IMR-90 (cell line): Measurements from ENCODE around the gene XPO6. TPM values are rescaled to one million over a fixed set of nuclear protein-coding genes. Genes with fewer than 3 reads are reported as not detected.
A peak's percentile ranks its signal among the peaks of the same experiment; 100 is the strongest.

Experiments
- ATAC-seq: fragments of 200-7000 bp; cut with Tn5 transposase; 2 replicates; pipeline ENCODE4 v1.9.1; 2020; ENCODE audit warnings: low read depth, mild to moderate bottlenecking, moderate library complexity
- BruUV-seq: library from RNA; stranded (reverse); fragments of 400-500 nt; replicated peaks from 2 replicates; lab custom pipeline; 2021; lab: Mats Ljungman, UMichigan
- CTCF ChIA-PET: fragments of 300-600 bp; formaldehyde crosslinking; extraction: SDS; loops from one replicate; lab custom pipeline; 2021; ENCODE audit warnings: antibody characterized with exemption; lab: Yijun Ruan, JAX
- POLR2A ChIA-PET: fragments of 300-600 bp; sonication (Branson Sonifier 250); formaldehyde crosslinking; loops from one replicate; lab custom pipeline; 2022; ENCODE audit warnings: antibody characterized with exemption; ENCODE audit not compliant: unreplicated experiment; lab: Charles Lee
- DNase-seq: peaks from one replicate; pipeline ENCODE4 v3.0.0; 2013
- H2AFZ ChIP-seq: replicated peaks from 2 replicates; pipeline ENCODE3; 2013; ENCODE audit warnings: low read length, mild to moderate bottlenecking; ENCODE audit not compliant: poor library complexity
- H2AK5ac ChIP-seq: 2 replicates; pipeline ENCODE4 v1.6.1; 2013; ENCODE audit warnings: low read depth, low read length, inconsistent platforms
- H2AK9ac ChIP-seq: replicated peaks from 2 replicates; pipeline ENCODE3; 2013; ENCODE audit warnings: mild to moderate bottlenecking, low read depth, low read length, moderate library complexity; ENCODE audit not compliant: poor library complexity
- H2BK120ac ChIP-seq: 2 replicates; pipeline ENCODE4 v1.6.1; 2013; ENCODE audit warnings: low read depth, low read length, inconsistent platforms
- H2BK15ac ChIP-seq: 3 replicates; pipeline ENCODE4 v1.6.1; 2013; ENCODE audit warnings: low read depth, low read length, inconsistent platforms
- H2BK20ac ChIP-seq: 2 replicates; pipeline ENCODE4 v1.6.1; 2013; ENCODE audit warnings: low read depth, mild to moderate bottlenecking, inconsistent platforms, low read length, moderate library complexity
- H2BK5ac ChIP-seq: 2 replicates; pipeline ENCODE4 v1.6.1; 2013; ENCODE audit warnings: mild to moderate bottlenecking, low read depth, low read length, inconsistent platforms; ENCODE audit not compliant: poor library complexity, severe bottlenecking
- H3K14ac ChIP-seq: replicated peaks from 2 replicates; pipeline ENCODE4 v1.6.1; 2013; ENCODE audit warnings: low read depth, low read length, inconsistent platforms
- H3K18ac ChIP-seq: 2 replicates; pipeline ENCODE4 v1.6.1; 2013; ENCODE audit warnings: low read depth, low read length, control low read depth
- H3K23ac ChIP-seq: 2 replicates; pipeline ENCODE4 v1.6.1; 2013; ENCODE audit warnings: low read depth, low read length, inconsistent platforms
- H3K27ac ChIP-seq: 2 replicates; pipeline ENCODE4 v1.5.1; 2013; ENCODE audit warnings: mild to moderate bottlenecking, control low read depth, low read length; ENCODE audit not compliant: insufficient read depth
- H3K27me3 ChIP-seq: 2 replicates; pipeline ENCODE4 v1.6.1; 2013; ENCODE audit warnings: low read length; ENCODE audit not compliant: control insufficient read depth, insufficient read depth
- H3K36me3 ChIP-seq: 2 replicates; pipeline ENCODE4 v1.6.1; 2013; ENCODE audit warnings: low read length, mixed read lengths; ENCODE audit not compliant: control insufficient read depth, insufficient read depth
- H3K4ac ChIP-seq: 2 replicates; pipeline ENCODE4 v1.6.1; 2013; ENCODE audit warnings: low read depth, low read length, inconsistent platforms
- H3K4me1 ChIP-seq: 2 replicates; pipeline ENCODE4 v1.6.1; 2013; ENCODE audit warnings: low read length, mixed read lengths; ENCODE audit not compliant: control insufficient read depth, insufficient read depth
- H3K4me2 ChIP-seq: 2 replicates; pipeline ENCODE4 v1.6.1; 2013; ENCODE audit warnings: low read depth, mild to moderate bottlenecking, control low read depth, low read length, moderate library complexity
- H3K4me3 ChIP-seq: 2 replicates; pipeline ENCODE4 v1.5.1; 2013; ENCODE audit warnings: low read depth, mild to moderate bottlenecking, control low read depth, low read length, moderate library complexity; ENCODE audit not compliant: insufficient read depth
- H3K56ac ChIP-seq: 2 replicates; pipeline ENCODE4 v1.6.1; 2013; ENCODE audit warnings: low read length, inconsistent platforms; ENCODE audit not compliant: insufficient read depth; ENCODE audit errors: extremely low read depth
- H3K79me1 ChIP-seq, 2 experiments: 2 replicates each; pipeline ENCODE4 v1.6.1; 2013; ENCODE audit warnings: low read length in 2 of 2, inconsistent platforms in 1 of 2, low read depth in 1 of 2
- H3K9ac ChIP-seq: 2 replicates; pipeline ENCODE4 v1.6.1; 2013; ENCODE audit warnings: low read depth, low read length, control low read depth
- H3K9me1 ChIP-seq: 2 replicates; pipeline ENCODE4 v1.6.1; 2013; ENCODE audit warnings: low read length, inconsistent platforms; ENCODE audit not compliant: insufficient read depth
- H3K9me3 ChIP-seq: 2 replicates; pipeline ENCODE4 v1.6.1; 2013; ENCODE audit warnings: low read length; ENCODE audit not compliant: control insufficient read depth, insufficient read depth
- H4K20me1 ChIP-seq: 2 replicates; pipeline ENCODE4 v1.6.1; 2013; ENCODE audit warnings: low read length, inconsistent platforms; ENCODE audit not compliant: insufficient read depth
- H4K5ac ChIP-seq: 2 replicates; pipeline ENCODE4 v1.6.1; 2013; ENCODE audit warnings: mild to moderate bottlenecking, low read depth, low read length, control low read depth
- H4K8ac ChIP-seq, 2 experiments: 2 replicates each; pipeline ENCODE4 v1.6.1; 2013; ENCODE audit warnings: low read depth in 2 of 2, low read length in 2 of 2, control low read depth in 1 of 2, inconsistent platforms in 1 of 2
- H4K91ac ChIP-seq: 2 replicates; pipeline ENCODE4 v1.6.1; 2013; ENCODE audit warnings: low read depth, low read length, inconsistent platforms; ENCODE audit not compliant: insufficient read depth
- CEBPB ChIP-seq: IDR thresholded peaks from 2 replicates; pipeline ENCODE4 v1.6.1; 2012; ENCODE audit warnings: low read depth, low read length, improper control_type of control experiment
- CTCF ChIP-seq: conservative IDR thresholded peaks from 2 replicates; pipeline ENCODE4 v1.5.1; 2012; ENCODE audit warnings: mild to moderate bottlenecking, low read depth, low read length, improper control_type of control experiment
- NFE2L2 ChIP-seq: fragments of 150-350 bp; IDR thresholded peaks from 2 replicates; pipeline ENCODE4 v1.6.1; 2016; ENCODE audit warnings: low read depth, mild to moderate bottlenecking, low read length
- RCOR1 ChIP-seq: IDR thresholded peaks from 2 replicates; pipeline ENCODE4 v1.6.1; 2012; ENCODE audit warnings: mild to moderate bottlenecking, low read length, improper control_type of control experiment; ENCODE audit not compliant: insufficient replicate concordance
- WGBS, 2 experiments: methylation state at CpG; one replicate each; pipeline versions ENCODE4 v1.1.5 to v1.1.7; 2013; ENCODE audit warnings: missing lambda C conversion rate in 2 of 2; ENCODE audit not compliant: insufficient read length in 1 of 2; ENCODE audit errors: extremely low coverage in 2 of 2; 5-methylcytosine and 5-hydroxymethylcytosine counted together
- dilution Hi-C: fragments of 300-500 bp; cut with HindIII; formaldehyde crosslinking; loops from one replicate; pipeline ENCODE4 v1.14.3; 2018; ENCODE audit warnings: low sequenced_read_pairs; ENCODE audit not compliant: unreplicated experiment
- in situ Hi-C: fragments of 300-500 bp; cut with MboI; formaldehyde crosslinking; loops from 3 replicates; pipeline ENCODE4 v1.14.3; 2019; ENCODE audit warnings: low sequenced_read_pairs, inconsistent platforms, mixed read lengths
- intact Hi-C: fragments of 100-400 bp; cut with micrococcal nuclease; formaldehyde crosslinking; loops from 2 replicates; pipeline ENCODE4 v1.10.0; 2022
- polyA plus RNA-seq, 3 experiments: library from polyadenylated mRNA; depleted of rRNA; stranded (reverse); fragments of >200 nt; gene quantifications; 2 replicates each; pipeline ENCODE4 v1.2.3, GENCODE V29; 2012; ENCODE audit warnings: low replicate concordance in 1 of 3
- total RNA-seq: library from RNA; depleted of rRNA; stranded (reverse); fragments of >200 nt; gene quantifications from 2 replicates; pipeline ENCODE4 v1.2.3, GENCODE V29; 2012

The XPO6 gene
- total and polyA plus RNA-seq, 2 of the 4 experiments (the other 2 are of a cell fraction) = 108 to 184 TPM

DNA sequence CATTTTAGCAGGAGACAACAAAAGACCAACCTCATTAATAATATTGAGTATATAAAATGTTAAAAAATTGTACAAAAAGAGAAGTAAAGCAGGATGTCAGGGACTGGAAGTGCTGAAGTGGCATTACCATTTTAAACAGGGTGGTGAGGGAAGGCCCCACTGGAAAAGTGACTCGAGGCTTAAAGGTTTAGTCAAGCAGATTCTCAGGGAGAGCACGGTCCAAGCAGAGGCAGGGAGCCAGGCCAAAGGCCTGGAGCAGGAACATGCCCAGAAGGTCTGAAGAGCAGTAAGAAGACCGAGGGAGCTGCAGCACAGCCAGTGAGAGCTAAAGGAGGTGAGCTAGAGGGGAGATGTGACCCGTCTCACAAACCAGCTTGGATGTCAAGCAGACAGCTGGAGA, 7.6 kb downstream of the XPO6 start:
- Histone ChIP-seq H4K8ac (no peak overlapping the region), H2BK120ac (no peak overlapping the region), H2BK15ac (no peak overlapping the region), H3K4me1 (peaks cover 11% of the 10 kb centered on the region), H3K36me3 (peaks cover 57% of the 10 kb centered on the region), H4K5ac (no peak overlapping the region), H2AK9ac (no peak overlapping the region), H3K79me1 (peaks cover 15 to 69% of the 10 kb centered on the region in 2 experiments), H4K91ac (no peak overlapping the region), H2BK5ac (no peak overlapping the region), H3K27me3 (no peaks in the 10 kb centered on the region), H3K18ac (no peak overlapping the region), H3K9ac (no peak overlapping the region), H3K4me2 (no peak overlapping the region), H2BK20ac (no peak overlapping the region), H3K9me3 (no peaks in the 10 kb centered on the region), H3K4ac (no peak overlapping the region), H3K14ac (no peak overlapping the region), H3K27ac (no peak overlapping the region; the same call in 1 of the 2 replicates), H4K20me1 (peaks cover 71% of the 10 kb centered on the region), H3K9me1 (peaks cover 38% of the 10 kb centered on the region), H2AK5ac (no peak overlapping the region), H3K4me3 (no peak overlapping the region), H3K23ac (0 out of 2 replicates have a peak overlapping the region, but pooled peaks have one; percentile 21), H3K56ac (no peak overlapping the region), H2AFZ (no peak overlapping the region)
- ChIA-PET POLR2A (no interaction called here), CTCF (no interaction called here)
- ATAC-seq (0 out of 2 replicates have a peak, but pooled peaks have one; percentile 9), DNase-seq (no peak)
- dilution Hi-C loops (no loop called here), intact Hi-C loops (no loop called here), in situ Hi-C loops (no loop called here)
- TF ChIP-seq CEBPB (no peak), RCOR1 (no peak), NFE2L2 (no peak), CTCF (no peak)
- WGBS, 2 experiments = 87% methylated on average over 4 of the region's 4 CpGs; no CpG with 5 or more reads in 1 of the 2 experiments
- no TSS peak for BruUV-seq
